PC-3 (cell line): Measurements from ENCODE around the gene PDK4.

Experiments
- CTCF ChIP-seq: fragments of 300-600 bp; sonication (generic); conservative IDR thresholded peaks from 2 replicates; pipeline ENCODE4 v1.5.1; 2017; ENCODE audit warnings: antibody characterized with exemption, low read depth, mild to moderate bottlenecking, low read length
- EZH2phosphoT487 ChIP-seq: fragments of 300-600 bp; sonication (generic); IDR thresholded peaks from 2 replicates; pipeline ENCODE4 v1.6.1; 2018; ENCODE audit warnings: mild to moderate bottlenecking, antibody characterized with exemption, low read length, borderline replicate concordance

- TF ChIP-seq CTCF (no peak), EZH2phosphoT487 (no peak)
Observed at GRCh38 chr7:95535662-95536061, 60.7 kb downstream of the PDK4 start.
